K562 (cell line): ENCODE data around the gene GNPAT. TPM values are rescaled to one million over a fixed set of nuclear protein-coding genes. Genes with fewer than 3 reads are reported as not detected.

Source experiments
- ATAC-seq: fragments of 200-7000 bp; cut with Tn5 transposase; 3 replicates; pipeline ENCODE4 v1.9.1; 2020; ENCODE audit warnings: moderate library complexity
- BruUV-seq: library from RNA; stranded (reverse); fragments of 400-500 nt; replicated peaks from 2 replicates; lab custom pipeline; 2021; lab: Mats Ljungman, UMichigan
- CTCF ChIA-PET: fragments of 300-600 bp; formaldehyde crosslinking; extraction: SDS; loops from one replicate; lab custom pipeline; 2021; ENCODE audit warnings: low intra/inter-chr PET ratio; lab: Yijun Ruan, JAX
- POLR2A ChIA-PET: fragments of 300-600, 350-650 bp; sonication (Branson Sonifier 250); formaldehyde crosslinking; extraction: SDS; loops from one replicate; lab custom pipeline; 2021; ENCODE audit warnings: antibody characterized with exemption, inconsistent platforms; lab: Yijun Ruan, JAX
- DNase-seq, 4 experiments: peaks; one replicate each; pipeline versions ENCODE4 v3.0.0 to v3.0.0-alpha.2; 2011 to 2018; ENCODE audit warnings: low spot score in 3 of 4, mixed read lengths in 3 of 4; ENCODE audit errors: extremely low read depth in 1 of 4
- FAIRE-seq: peaks from 2 replicates; lab custom pipeline; 2011; peaks lifted over from hg19 to GRCh38; lab: Jason Lieb, UNC
- H2AFZ ChIP-seq: 2 replicates; pipeline ENCODE4 v1.6.0; 2011; ENCODE audit warnings: low read depth, low read length, control low read depth, inconsistent platforms
- H3K27ac ChIP-seq: fragments of 200-600 bp; 3 replicates; pipeline ENCODE4 v1.8.0; 2011; ENCODE audit warnings: low read depth, mild to moderate bottlenecking, control low read depth, inconsistent platforms, low read length, moderate library complexity, mixed read lengths; ENCODE audit errors: extremely low read depth
- H3K27me3 ChIP-seq, 2 experiments: fragments of 300-600 bp in 1 of 2; 2 replicates in 1 of 2; 3 replicates in 1 of 2; pipeline versions ENCODE4 v1.6.0 to v1.8.0; 2011; ENCODE audit warnings: inconsistent platforms in 2 of 2, low read length in 2 of 2, mild to moderate bottlenecking in 1 of 2, mixed read lengths in 1 of 2, moderate library complexity in 1 of 2; ENCODE audit not compliant: control insufficient read depth in 2 of 2, insufficient read depth in 2 of 2
- H3K36me3 ChIP-seq: fragments of 300-600 bp; 3 replicates; pipeline ENCODE4 v1.8.0; 2011; ENCODE audit warnings: mild to moderate bottlenecking, low read length, inconsistent platforms; ENCODE audit not compliant: control insufficient read depth, insufficient read depth
- H3K4me1 ChIP-seq, 2 experiments: fragments of 200-600 bp in 1 of 2; replicated peaks in 1 of 2; 2 replicates in 1 of 2; 3 replicates in 1 of 2; pipeline versions ENCODE4 v1.5.1 to v1.8.0; 2011; ENCODE audit warnings: inconsistent platforms in 2 of 2, low read length in 2 of 2, mild to moderate bottlenecking in 1 of 2, mixed read lengths in 1 of 2, moderate library complexity in 1 of 2; ENCODE audit not compliant: control insufficient read depth in 2 of 2, insufficient read depth in 2 of 2
- H3K4me2 ChIP-seq: 2 replicates; pipeline ENCODE4 v1.6.1; 2011; ENCODE audit warnings: low read length, control low read depth, inconsistent platforms, mixed read lengths; ENCODE audit not compliant: insufficient read depth
- H3K4me3 ChIP-seq: fragments of 200-600 bp; sonication (generic), shearing (Covaris generic); 2 replicates; pipeline ENCODE4 v1.5.1; 2016; ENCODE audit warnings: control low read depth, inconsistent platforms
- H3K79me2 ChIP-seq: fragments of 200-600 bp; 3 replicates; pipeline ENCODE4 v1.8.0; 2011; ENCODE audit warnings: low read length, inconsistent platforms; ENCODE audit not compliant: control insufficient read depth, insufficient read depth
- H3K9ac ChIP-seq, 2 experiments: 2 replicates each; pipeline versions ENCODE4 v1.6.0 to v1.6.1; 2011; ENCODE audit warnings: low read depth in 2 of 2, low read length in 2 of 2, control low read depth in 1 of 2, inconsistent platforms in 1 of 2, mild to moderate bottlenecking in 1 of 2, mixed read lengths in 1 of 2; ENCODE audit not compliant: insufficient read depth in 1 of 2
- H3K9me1 ChIP-seq: one replicate; pipeline ENCODE4 v1.6.0; 2011; ENCODE audit warnings: inconsistent platforms, mild to moderate bottlenecking, low read length, moderate library complexity; ENCODE audit not compliant: control insufficient read depth, insufficient read depth
- H3K9me3 ChIP-seq: replicated peaks from 2 replicates; pipeline ENCODE4 v1.5.1; 2011; ENCODE audit warnings: low read depth, low read length, inconsistent platforms; ENCODE audit not compliant: control insufficient read depth, insufficient read depth
- H4K20me1 ChIP-seq: replicated peaks from 2 replicates; pipeline ENCODE4 v1.6.1; 2011; ENCODE audit warnings: low read length, inconsistent platforms, mixed read lengths; ENCODE audit not compliant: control insufficient read depth, insufficient read depth
- CBX3 ChIP-seq, 2 experiments: IDR thresholded peaks; 1 replicate in 1 of 2; 2 replicates in 1 of 2; pipeline ENCODE4 v1.6.1; 2012; ENCODE audit warnings: inconsistent platforms in 2 of 2, low read length in 2 of 2, borderline replicate concordance in 1 of 2, control low read depth in 1 of 2
- FOXA1 ChIP-seq: fragments of 450-650 bp; IDR thresholded peaks from 2 replicates; pipeline ENCODE4 v1.6.1; 2016; ENCODE audit warnings: mild to moderate bottlenecking, borderline replicate concordance
- GATAD2B ChIP-seq: fragments of 450-650 bp; IDR thresholded peaks from 2 replicates; pipeline ENCODE4 v1.6.1; 2017; ENCODE audit warnings: mild to moderate bottlenecking, borderline replicate concordance
- HINFP ChIP-seq: fragments of 450-650 bp; conservative IDR thresholded peaks from 2 replicates; pipeline ENCODE4 v1.6.1; 2016; ENCODE audit warnings: missing genetic modification characterization, low read depth, mild to moderate bottlenecking, control low read depth, missing compliant biosample characterization
- MXD1 ChIP-seq: fragments of 250-450 bp; sonication (Bioruptor Pico); IDR thresholded peaks from 2 replicates; pipeline ENCODE4 v1.8.0; 2021; ENCODE audit warnings: borderline replicate concordance, mild to moderate bottlenecking, moderate library complexity; ENCODE audit not compliant: poor library complexity, severe bottlenecking
- NCOA6 ChIP-seq: fragments of 450-650 bp; IDR thresholded peaks from 2 replicates; pipeline ENCODE4 v1.6.1; 2017; ENCODE audit warnings: mild to moderate bottlenecking
- PHF20 ChIP-seq: fragments of 450-650 bp; IDR thresholded peaks from 2 replicates; pipeline ENCODE4 v1.6.1; 2018; ENCODE audit not compliant: partially characterized antibody
- SAP30 ChIP-seq: fragments of 200-600 bp; sonication (generic); IDR thresholded peaks from 2 replicates; pipeline ENCODE4 v1.6.1; 2012; ENCODE audit warnings: borderline replicate concordance, low read depth, mild to moderate bottlenecking, moderate library complexity, low read length, control low read depth, inconsistent platforms; ENCODE audit not compliant: insufficient read depth, poor library complexity, severe bottlenecking
- ZBTB9 ChIP-seq: fragments of 450-650 bp; formaldehyde crosslinking; IDR thresholded peaks from 2 replicates; pipeline ENCODE4 v1.4.0; 2020; ENCODE audit warnings: mild to moderate bottlenecking, moderate library complexity
- ZNF696 ChIP-seq: fragments of 250-450 bp; sonication (Bioruptor Pico); conservative IDR thresholded peaks from 2 replicates; pipeline ENCODE4 v1.4.0; 2020; ENCODE audit warnings: mild to moderate bottlenecking, moderate library complexity
- WGBS: fragments of 100-300 bp; shearing (Covaris generic); methylation state at CpG from one replicate; pipeline ENCODE4 v1.1.6; 2016; ENCODE audit warnings: low coverage, mixed read lengths; ENCODE audit not compliant: insufficient coverage; ENCODE audit errors: missing lambda C conversion rate; 5-methylcytosine and 5-hydroxymethylcytosine counted together
- in situ Hi-C: fragments of 300-500 bp; cut with MboI; formaldehyde crosslinking; loops from 4 replicates; pipeline ENCODE4 v1.15.0; 2018; ENCODE audit warnings: inconsistent platforms, mixed read lengths
- intact Hi-C: fragments of 100-400 bp; cut with micrococcal nuclease; formaldehyde crosslinking; loops from 2 replicates; pipeline ENCODE4 v1.14.2; 2022
- polyA plus RNA-seq, 8 experiments: library from polyadenylated mRNA; depleted of rRNA in 4 of 8; stranded (reverse) in 5 of 8; unstranded in 3 of 8; fragments of >200 nt; fragmentation: Nextera tagmentation in 2 of 8; fragmentation: Illumina TruSeq in 1 of 8; extraction: Ambion mirVana in 2 of 8; extraction: Trizol in 1 of 8; gene quantifications; 2 replicates each; pipeline versions ENCODE4 v1.2.1 to v1.2.3, GENCODE V29; 2011 to 2014; ENCODE audit warnings: inconsistent platforms in 1 of 8, missing spikeins in 1 of 8
- total RNA-seq, 7 experiments: library from RNA; depleted of rRNA in 6 of 7; stranded (reverse); fragments of >200 nt in 6 of 7; fragmentation: Illumina TruSeq in 2 of 7; extraction: Trizol in 2 of 7; gene quantifications; 2 replicates each; pipeline versions ENCODE4 v1.2.1 to v1.2.3, GENCODE V29; 2011 to 2021; ENCODE audit warnings: low replicate concordance in 1 of 7

GNPAT gene
- total and polyA plus RNA-seq, 9 of the 15 experiments (the other 6 are each of a cell fraction or from before 2014, with no cell fraction given), result 32.1 to 68.8 (median 50.7) TPM

- TF ChIP-seq SAP30 (no peak), FOXA1 (no peak), GATAD2B (no peak), ZBTB9 (CRISPR knock-in tag) (no peak)
These were observed 54.9 kb downstream of the GNPAT start (continued) for GRCh38 chr1:231295938-231296337.

- Histone ChIP-seq H3K36me3 (no peaks in the 10 kb centered on the region), H3K9me1 (no peaks in the 10 kb centered on the region)
- TF ChIP-seq CBX3 (IDR thresholded peaks at IDR 0.05; ENCODE audit: borderline replicate concordance in 1 of 2, low read length in 2 of 2) (no peak), HINFP (no peak), ZNF696 (CRISPR knock-in tag) (no peak), MXD1 (no peak), PHF20 (no peak), NCOA6 (no peak)
- TF ChIP-seq, all 486 proteins: peak for 0
- BruUV-seq, result no TSS peak
- ChIA-PET CTCF (no interaction called here), POLR2A (interaction anchor here (1.3 to 1.4 kb wide), 2 partner anchors 11 to 14 kb away, joined by 3 to 4 read pairs; no protein-coding TSS in a partner anchor)
- no peak overlapping the region for H2AFZ ChIP-seq
- FAIRE-seq (no peak), ATAC-seq (no peak), DNase-seq (no peak)
- H3K79me2 ChIP-seq, result no peaks in the 10 kb centered on the region
- no peak overlapping the region for H3K9ac ChIP-seq
- H3K9me3 ChIP-seq, result no peaks in the 10 kb centered on the region
- H3K4me2 ChIP-seq, result no peak overlapping the region
- no peaks in the 10 kb centered on the region; a peak in 1 of 5 replicates for H3K27me3 ChIP-seq
- WGBS, result 27% methylated on average over 3 of the region's 3 CpGs
- H3K27ac ChIP-seq, result no peak overlapping the region
- no peaks in the 10 kb centered on the region for H4K20me1 ChIP-seq
- H3K4me3 ChIP-seq, result no peak overlapping the region
- intact Hi-C loops (no loop called here), in situ Hi-C loops (no loop called here)
- H3K4me1 ChIP-seq, result no peaks in the 10 kb centered on the region
These were observed 61.0 kb downstream of the GNPAT start for GRCh38 chr1:231301990-231302389.
